B cell (primary cell): Measurements from ENCODE around the gene CPS1. TPM values are rescaled to one million over a fixed set of nuclear protein-coding genes. Genes with fewer than 3 reads are reported as not detected.

ENCODE experiments used
- ATAC-seq: fragments of 200-7000 bp; cut with Tn5 transposase; one replicate; pipeline ENCODE4 v1.10.0; 2021; ENCODE audit warnings: low read depth, mild to moderate bottlenecking, moderate number of reproducible peaks, moderate library complexity
- CTCF ChIA-PET: fragments of 350-600 bp; sonication (Branson Sonifier 250); formaldehyde crosslinking; loops from one replicate; lab custom pipeline; 2021; ENCODE audit warnings: antibody characterized with exemption, inconsistent platforms; lab: Charles Lee
- POLR2A ChIA-PET: fragments of 350-600 bp; sonication (Branson Sonifier 250); formaldehyde crosslinking; loops from one replicate; lab custom pipeline; 2021; ENCODE audit warnings: antibody characterized with exemption; lab: Charles Lee
- DNase-seq: peaks from one replicate; pipeline ENCODE4 v3.0.0; 2013
- H2AFZ ChIP-seq: 2 replicates; pipeline ENCODE4 v1.6.1; 2012; ENCODE audit warnings: mild to moderate bottlenecking, low read depth, low read length; ENCODE audit not compliant: insufficient read depth, poor library complexity, severe bottlenecking
- H3K27ac ChIP-seq, 2 donors: 1 replicate in 1 of 2; 2 replicates in 1 of 2; pipeline ENCODE4 v1.5.1; 2012 to 2013; ENCODE audit warnings: low read length in 2 of 2, mild to moderate bottlenecking in 2 of 2, moderate library complexity in 1 of 2
- H3K27me3 ChIP-seq, 4 experiments: fragments of 200-600 bp in 1 of 4; sonication (generic) in 1 of 4; replicated peaks in 1 of 4; 1 replicate in 2 of 4; 2 replicates in 2 of 4; pipeline versions ENCODE4 v1.6.1 to v1.7.0; 2013 to 2016; ENCODE audit warnings: low read length in 3 of 4, mild to moderate bottlenecking in 2 of 4, mixed read lengths in 1 of 4, moderate library complexity in 1 of 4; ENCODE audit not compliant: insufficient read depth in 4 of 4, control insufficient read depth in 3 of 4; ENCODE audit errors: control extremely low read depth in 1 of 4
- H3K36me3 ChIP-seq, 2 experiments: replicated peaks in 1 of 2; 1 replicate in 1 of 2; 2 replicates in 1 of 2; pipeline versions ENCODE4 v1.6.1 to v1.7.1; 2013; ENCODE audit warnings: low read length in 1 of 2; ENCODE audit not compliant: insufficient read depth in 2 of 2, control insufficient read depth in 1 of 2; ENCODE audit errors: control extremely low read depth in 1 of 2, extremely low read depth in 1 of 2
- H3K4me1 ChIP-seq, 2 donors: fragments of 200-600 bp in 1 of 2; sonication (generic) in 1 of 2; 1 replicate in 1 of 2; 2 replicates in 1 of 2; pipeline versions ENCODE4 v1.5.1 to v1.6.1; 2013 to 2017; ENCODE audit warnings: low read length in 2 of 2; ENCODE audit not compliant: control insufficient read depth in 2 of 2, insufficient read depth in 2 of 2
- H3K4me2 ChIP-seq: replicated peaks from 2 replicates; pipeline ENCODE3; 2012; ENCODE audit warnings: mild to moderate bottlenecking, low read depth, low read length; ENCODE audit not compliant: poor library complexity, severe bottlenecking
- H3K4me3 ChIP-seq, 5 experiments: fragments of 200-600 bp in 1 of 5; sonication (generic) in 1 of 5; 1 replicate in 3 of 5; 2 replicates in 2 of 5; pipeline versions ENCODE4 v1.5.1 to v1.7.0; 2011 to 2016; ENCODE audit warnings: low read length in 4 of 5, mild to moderate bottlenecking in 4 of 5, low read depth in 2 of 5, control low read depth in 1 of 5, moderate library complexity in 1 of 5; ENCODE audit not compliant: insufficient read depth in 1 of 5; ENCODE audit errors: control extremely low read depth in 1 of 5, extremely low read depth in 1 of 5
- H3K79me2 ChIP-seq: fragments of 200-600 bp; sonication (generic); one replicate; pipeline ENCODE4 v1.6.0; 2016; ENCODE audit warnings: low read length; ENCODE audit not compliant: control insufficient read depth, insufficient read depth
- H3K9ac ChIP-seq: fragments of 200-600 bp; sonication (generic); 2 replicates; pipeline ENCODE4 v1.6.1; 2017; ENCODE audit warnings: mild to moderate bottlenecking, low read length, moderate library complexity
- H3K9me3 ChIP-seq, 3 donors: one replicate each; pipeline versions ENCODE4 v1.6.1 to v1.7.1; 2013; ENCODE audit warnings: low read length in 2 of 3; ENCODE audit not compliant: control insufficient read depth in 2 of 3, insufficient read depth in 1 of 3; ENCODE audit errors: control extremely low read depth in 1 of 3
- H4K20me1 ChIP-seq: 2 replicates; pipeline ENCODE4 v1.6.0; 2012; ENCODE audit warnings: mild to moderate bottlenecking, low read length; ENCODE audit not compliant: insufficient read depth, control insufficient read depth, poor library complexity, severe bottlenecking
- H3K27ac Mint-ChIP-seq: one replicate; pipeline ENCODE4 v1.8.0; 2021; ENCODE audit warnings: mixed read lengths
- H3K27me3 Mint-ChIP-seq: one replicate; pipeline ENCODE4 v1.8.0; 2021; ENCODE audit warnings: mixed read lengths
- H3K4me1 Mint-ChIP-seq: one replicate; pipeline ENCODE4 v1.8.0; 2021; ENCODE audit warnings: mixed read lengths
- H3K4me3 Mint-ChIP-seq: one replicate; pipeline ENCODE4 v1.8.0; 2021; ENCODE audit warnings: mixed read lengths
- H3K9me3 Mint-ChIP-seq: one replicate; pipeline ENCODE4 v1.8.0; 2022; ENCODE audit warnings: mixed read lengths; ENCODE audit not compliant: insufficient read depth
- EZH2 ChIP-seq: IDR thresholded peaks from 2 replicates; pipeline ENCODE4 v1.6.1; 2012; ENCODE audit warnings: borderline replicate concordance, low read depth, mild to moderate bottlenecking, moderate library complexity, low read length; ENCODE audit not compliant: insufficient read depth, poor library complexity, severe bottlenecking
- WGBS: methylation state at CpG from one replicate; pipeline ENCODE4 v1.1.5; 2013; ENCODE audit warnings: missing lambda C conversion rate; ENCODE audit not compliant: insufficient coverage; 5-methylcytosine and 5-hydroxymethylcytosine counted together
- intact Hi-C: fragments of 100-400 bp; cut with micrococcal nuclease; formaldehyde crosslinking; loops from one replicate; pipeline ENCODE4 v1.10.0; 2022
- polyA plus RNA-seq: library from polyadenylated mRNA; depleted of rRNA; stranded (reverse); fragments of >200 nt; gene quantifications from 2 replicates; pipeline ENCODE4 v1.2.3, GENCODE V29; 2012
- total RNA-seq, 2 donors: library from RNA; stranded (reverse); fragments of 120-200 nt in 1 of 2; gene quantifications; 1 replicate in 1 of 2; 2 replicates in 1 of 2; pipeline versions ENCODE4 v1.2.3 to v1.2.4, GENCODE V29; 2013 to 2022
- TF ChIP-seq, protein P1 (sequence below): fragments of 200-600 bp; IDR thresholded peaks from one replicate; pipeline ENCODE4 v1.8.0; 2022; ENCODE audit warnings: antibody characterized with exemption, mild to moderate bottlenecking

CPS1 gene
- total and polyA plus RNA-seq, 2 donors (not counting 1 experiment from before 2014, with no cell fraction given) = 0.12 to 0.25 TPM

DNA sequence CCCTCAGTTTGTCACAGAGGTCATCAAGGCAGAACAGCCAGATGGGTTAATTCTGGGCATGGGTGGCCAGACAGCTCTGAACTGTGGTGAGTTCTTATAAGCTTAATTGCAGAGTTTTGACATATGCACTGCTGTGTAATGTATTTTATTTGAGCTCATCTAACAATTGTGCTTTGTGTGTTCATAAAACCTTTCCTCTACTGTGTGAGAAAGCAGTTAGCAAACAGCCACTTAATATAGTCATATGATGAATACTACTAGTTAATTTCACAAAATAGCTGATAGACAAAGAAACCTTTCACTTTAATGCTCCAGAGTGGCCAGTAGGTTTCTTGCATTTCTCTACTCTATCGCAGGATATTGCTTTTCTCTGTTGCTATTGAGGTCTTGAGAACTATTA lies 43.1 kb downstream of the CPS1 start:
- no peaks in the 10 kb centered on the region for H4K20me1 ChIP-seq
- H3K9ac ChIP-seq = no peak overlapping the region
- no peaks in the 10 kb centered on the region for H3K27me3 ChIP-seq
- ChIA-PET CTCF (no interaction called here), POLR2A (no interaction called here)
- H3K9me3 ChIP-seq = peaks cover 0 to 2% (median 0%) of the 10 kb centered on the region in 3 donors
- H3K36me3 ChIP-seq = no peaks in the 10 kb centered on the region
- H3K79me2 ChIP-seq = no peaks in the 10 kb centered on the region
- H3K27ac ChIP-seq = no peak overlapping the region
- no peak for ATAC-seq
- Mint-ChIP-seq H3K27ac (no peak overlapping the region), H3K4me1 (no peaks in the 10 kb centered on the region), H3K9me3 (peaks cover 4% of the 10 kb centered on the region), H3K4me3 (no peak overlapping the region), H3K27me3 (peaks cover 5% of the 10 kb centered on the region)
- WGBS = no CpG with 5 or more reads among the region's 1 CpG
- TF ChIP-seq, protein P1, sequence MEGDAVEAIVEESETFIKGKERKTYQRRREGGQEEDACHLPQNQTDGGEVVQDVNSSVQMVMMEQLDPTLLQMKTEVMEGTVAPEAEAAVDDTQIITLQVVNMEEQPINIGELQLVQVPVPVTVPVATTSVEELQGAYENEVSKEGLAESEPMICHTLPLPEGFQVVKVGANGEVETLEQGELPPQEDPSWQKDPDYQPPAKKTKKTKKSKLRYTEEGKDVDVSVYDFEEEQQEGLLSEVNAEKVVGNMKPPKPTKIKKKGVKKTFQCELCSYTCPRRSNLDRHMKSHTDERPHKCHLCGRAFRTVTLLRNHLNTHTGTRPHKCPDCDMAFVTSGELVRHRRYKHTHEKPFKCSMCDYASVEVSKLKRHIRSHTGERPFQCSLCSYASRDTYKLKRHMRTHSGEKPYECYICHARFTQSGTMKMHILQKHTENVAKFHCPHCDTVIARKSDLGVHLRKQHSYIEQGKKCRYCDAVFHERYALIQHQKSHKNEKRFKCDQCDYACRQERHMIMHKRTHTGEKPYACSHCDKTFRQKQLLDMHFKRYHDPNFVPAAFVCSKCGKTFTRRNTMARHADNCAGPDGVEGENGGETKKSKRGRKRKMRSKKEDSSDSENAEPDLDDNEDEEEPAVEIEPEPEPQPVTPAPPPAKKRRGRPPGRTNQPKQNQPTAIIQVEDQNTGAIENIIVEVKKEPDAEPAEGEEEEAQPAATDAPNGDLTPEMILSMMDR = no peak
- TF ChIP-seq EZH2 = no peak
- intact Hi-C loops = no loop called here
- no peak overlapping the region for H3K4me3 ChIP-seq
- H3K4me1 ChIP-seq = no peaks in the 10 kb centered on the region
- H2AFZ ChIP-seq = no peak overlapping the region
- DNase-seq = no peak
- H3K4me2 ChIP-seq = no peak overlapping the region

DNA sequence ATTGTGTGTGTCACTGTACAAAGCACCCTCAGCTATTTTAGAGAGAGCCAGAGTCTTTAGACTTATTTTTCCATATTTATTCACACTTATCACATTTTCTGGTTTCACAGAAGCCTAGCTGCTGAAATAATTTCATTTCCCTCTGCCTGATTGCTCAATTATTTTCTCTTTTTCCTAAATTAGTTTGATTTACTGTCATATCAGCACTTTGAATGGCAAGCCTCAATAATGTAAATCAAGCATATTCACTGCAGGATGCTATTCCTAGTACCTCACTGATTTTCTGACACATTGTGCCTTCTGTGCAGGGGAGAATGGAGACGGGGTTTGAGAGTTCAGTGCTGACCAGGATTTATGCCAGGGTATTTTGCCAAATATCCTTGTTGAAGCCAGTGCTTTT lies 48.3 kb downstream of the CPS1 start:
- WGBS = 100% methylated on average over 1 of the region's 1 CpG
- no peaks in the 10 kb centered on the region for H3K9me3 ChIP-seq
- ATAC-seq (no peak), DNase-seq (no peak)
- H3K79me2 ChIP-seq = no peaks in the 10 kb centered on the region
- H3K27me3 ChIP-seq = no peaks in the 10 kb centered on the region
- no peak overlapping the region for H3K27ac Mint-ChIP-seq
- H3K27me3 Mint-ChIP-seq = no peaks in the 10 kb centered on the region
- intact Hi-C loops = no loop called here
- TF ChIP-seq, protein P1 = no peak
- no peak for TF ChIP-seq EZH2
- H3K27ac ChIP-seq = no peak overlapping the region
- no peak overlapping the region for H3K4me2 ChIP-seq
- no peak overlapping the region for H3K4me3 ChIP-seq
- no peaks in the 10 kb centered on the region for H3K36me3 ChIP-seq
- no peak overlapping the region for H3K9ac ChIP-seq
- no peaks in the 10 kb centered on the region for H3K4me1 ChIP-seq
- no peaks in the 10 kb centered on the region for H3K4me1 Mint-ChIP-seq
- CTCF ChIA-PET = no interaction called here
- H4K20me1 ChIP-seq = no peaks in the 10 kb centered on the region
- no peak overlapping the region for H3K4me3 Mint-ChIP-seq
- POLR2A ChIA-PET = no interaction called here
- no peaks in the 10 kb centered on the region for H3K9me3 Mint-ChIP-seq
- no peak overlapping the region for H2AFZ ChIP-seq
